GM12891 (cell line): Measurements from ENCODE around the gene SIRT3.

Source experiments
- DNase-seq: peaks from one replicate; pipeline ENCODE4 v3.0.0; 2011; ENCODE audit warnings: low spot score; ENCODE audit not compliant: insufficient read length
- FAIRE-seq: peaks from 2 replicates; lab custom pipeline; 2011; peaks lifted over from hg19 to GRCh38; lab: Jason Lieb, UNC
- PAX5 ChIP-seq: IDR thresholded peaks from 2 replicates; pipeline ENCODE4 v1.6.1; 2011; ENCODE audit warnings: low read length, moderate library complexity, mild to moderate bottlenecking; ENCODE audit not compliant: insufficient read depth, severe bottlenecking
- POLR2A ChIP-seq: IDR thresholded peaks from 2 replicates; pipeline ENCODE4 v1.6.1; 2011; ENCODE audit warnings: low read depth, low read length, control low read depth
- POLR2AphosphoS5 ChIP-seq: IDR thresholded peaks from 2 replicates; pipeline ENCODE4 v1.6.1; 2011; ENCODE audit warnings: low read depth, low read length, control low read depth
- POU2F2 ChIP-seq: IDR thresholded peaks from 2 replicates; pipeline ENCODE4 v1.6.1; 2011; ENCODE audit warnings: low read depth, mild to moderate bottlenecking, control low read depth, low read length, moderate library complexity
- SPI1 ChIP-seq: IDR thresholded peaks from 2 replicates; pipeline ENCODE4 v1.6.1; 2011; ENCODE audit warnings: low read depth, low read length, control low read depth
- TAF1 ChIP-seq: IDR thresholded peaks from 2 replicates; pipeline ENCODE4 v1.6.1; 2011; ENCODE audit warnings: low read depth, low read length, control low read depth

The SIRT3 gene

DNA sequence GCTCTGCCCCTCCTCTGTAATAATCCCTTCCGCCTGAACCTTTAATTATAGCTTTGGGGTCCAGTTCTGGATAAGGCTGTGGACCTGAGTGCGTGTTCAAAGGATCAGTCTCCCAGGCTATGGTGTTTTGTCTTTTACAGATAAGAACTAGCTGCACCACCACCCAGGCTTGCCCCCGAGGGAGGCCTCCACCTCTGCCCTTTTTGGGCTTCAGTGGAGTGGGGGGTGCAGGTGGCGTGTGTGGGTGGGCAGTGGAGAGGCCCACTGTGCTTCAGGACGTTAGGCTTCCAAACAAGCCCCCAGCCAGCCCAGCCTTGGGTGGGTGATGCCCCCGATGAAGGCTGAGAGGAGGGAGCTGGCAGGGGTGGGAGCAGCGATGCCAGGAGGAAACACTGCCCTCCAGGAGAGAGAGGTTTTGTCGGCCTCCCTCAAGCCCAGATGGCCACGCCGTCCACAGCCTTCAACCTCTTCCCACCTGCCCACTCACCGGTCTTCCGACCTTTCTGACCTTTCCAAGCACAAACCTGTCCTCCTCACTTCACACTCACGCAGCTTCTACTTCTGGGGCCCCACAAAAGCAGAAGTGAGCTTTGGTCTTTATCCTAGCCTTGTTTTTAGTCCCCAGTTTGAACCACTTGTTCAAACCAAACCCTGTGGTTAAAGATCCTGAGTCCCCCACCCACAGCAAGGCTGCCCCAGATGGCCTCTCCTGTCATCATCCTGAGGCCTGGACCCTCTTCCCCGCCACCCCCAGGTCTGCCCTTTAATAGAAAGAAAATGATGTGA is 21.0 kb upstream of the SIRT3 start:
- FAIRE-seq, result peak; percentile 88

DNA sequence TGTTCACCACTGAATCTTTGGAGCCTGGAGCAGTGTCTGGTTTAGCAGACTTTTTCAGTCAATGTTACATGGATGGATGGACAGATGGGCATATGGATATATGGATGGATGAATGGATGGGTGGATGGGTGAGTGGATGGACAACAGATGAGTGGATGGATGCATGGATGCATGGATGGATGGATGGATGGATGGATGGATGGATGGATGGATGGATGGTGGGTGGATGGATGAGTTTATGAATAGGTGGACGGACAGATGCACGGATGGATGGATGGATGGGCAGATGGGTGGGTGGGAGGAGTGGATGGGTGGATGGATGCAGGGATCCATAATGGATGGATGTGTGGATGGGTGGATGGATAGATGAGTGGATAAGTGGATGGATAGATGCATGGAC is 19.7 kb upstream of the SIRT3 start:
- TF ChIP-seq PAX5, result no peak
- TF ChIP-seq POLR2AphosphoS5, result no peak
- FAIRE-seq (peak; percentile 31), DNase-seq (no peak)

More for the DNA sequence above, 21.0 kb upstream of the SIRT3 start:
- no peak for DNase-seq
- TF ChIP-seq PAX5, result no peak
- peak; percentile 98 for TF ChIP-seq SPI1

DNA sequence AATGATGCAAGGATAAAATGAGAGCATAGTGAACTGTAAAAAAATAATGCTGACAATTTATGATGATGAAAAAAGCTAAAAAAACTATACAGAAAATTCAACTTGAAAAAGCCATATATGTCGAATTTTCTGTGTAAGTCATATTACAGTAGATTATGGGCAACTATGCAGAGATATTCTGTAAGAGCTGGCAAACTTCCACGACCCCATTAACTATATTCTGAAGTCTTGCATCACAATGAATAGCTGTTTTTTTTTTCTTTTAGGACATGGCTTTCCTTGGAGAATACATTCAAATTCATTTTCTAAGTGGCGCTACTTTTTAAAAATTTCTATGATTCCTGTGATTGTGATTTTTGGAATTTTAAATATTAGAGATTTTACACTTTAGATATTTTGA is 19.0 kb upstream of the SIRT3 start:
- DNase-seq (no peak), FAIRE-seq (no peak)
- no peak for TF ChIP-seq POLR2A
- TF ChIP-seq POLR2AphosphoS5, result no peak
- no peak for TF ChIP-seq PAX5
- no peak for TF ChIP-seq TAF1
- no peak for TF ChIP-seq POU2F2
- TF ChIP-seq SPI1, result no peak

DNA sequence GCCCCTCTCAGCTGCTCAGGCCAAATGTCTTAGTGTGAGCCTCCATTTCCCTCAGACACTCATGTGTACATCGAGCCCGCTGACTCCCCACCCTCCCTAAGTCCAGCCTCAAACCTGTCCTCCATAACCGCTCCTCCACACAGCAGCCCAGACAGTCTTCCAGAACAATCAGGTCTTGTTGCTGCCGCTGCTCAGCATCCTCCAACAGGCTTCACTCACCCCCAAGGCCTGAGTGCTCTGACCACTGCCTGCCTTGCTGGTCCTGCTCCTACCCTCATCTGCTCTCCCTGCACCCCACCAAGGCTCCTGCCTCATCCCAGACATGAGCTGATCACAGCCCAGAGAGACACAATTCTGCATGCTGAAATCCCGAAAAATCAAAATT is 17.7 kb upstream of the SIRT3 start:
- DNase-seq, result no peak
- no peak for TF ChIP-seq POLR2A
- TF ChIP-seq SPI1, result no peak
- no peak for FAIRE-seq

DNA sequence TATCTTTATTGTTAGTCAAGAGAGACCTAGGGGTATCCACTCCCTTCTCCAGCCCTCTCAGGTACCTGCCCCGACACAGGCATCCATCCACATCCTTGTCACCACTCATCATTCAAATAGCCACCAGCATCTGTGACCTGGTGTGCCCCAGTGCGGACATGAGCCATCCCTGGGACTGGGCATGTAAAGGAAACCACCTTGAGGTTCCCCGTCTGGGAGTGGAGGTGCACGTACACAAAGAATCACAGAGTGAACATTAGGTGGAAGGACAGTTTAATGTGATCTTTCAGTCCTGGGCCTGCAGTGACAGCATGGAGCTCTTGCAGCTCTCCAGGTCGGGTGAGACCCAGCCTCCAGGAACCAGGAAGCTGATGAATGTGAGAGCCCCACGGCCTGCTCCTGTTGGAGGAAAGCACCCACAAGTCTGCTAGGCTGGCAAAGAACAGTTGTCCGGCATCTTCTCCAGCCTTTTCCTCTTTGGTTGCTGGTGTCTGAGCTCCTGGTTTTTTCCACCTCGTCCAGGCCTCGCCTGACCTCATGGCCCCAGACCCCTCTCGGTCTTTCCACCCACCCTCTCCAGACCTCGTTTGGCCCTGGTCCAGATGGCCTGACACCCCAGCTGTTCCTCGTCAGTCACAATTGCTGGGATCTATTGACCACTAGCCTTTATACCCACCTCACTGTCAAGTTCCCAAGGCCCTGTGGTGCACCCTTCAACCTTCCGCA is 17.2 kb upstream of the SIRT3 start:
- DNase-seq, result no peak
- no peak for FAIRE-seq
- peak; percentile 22; the same call in 1 of the 2 replicates for TF ChIP-seq POLR2AphosphoS5
- TF ChIP-seq POU2F2, result no peak

DNA sequence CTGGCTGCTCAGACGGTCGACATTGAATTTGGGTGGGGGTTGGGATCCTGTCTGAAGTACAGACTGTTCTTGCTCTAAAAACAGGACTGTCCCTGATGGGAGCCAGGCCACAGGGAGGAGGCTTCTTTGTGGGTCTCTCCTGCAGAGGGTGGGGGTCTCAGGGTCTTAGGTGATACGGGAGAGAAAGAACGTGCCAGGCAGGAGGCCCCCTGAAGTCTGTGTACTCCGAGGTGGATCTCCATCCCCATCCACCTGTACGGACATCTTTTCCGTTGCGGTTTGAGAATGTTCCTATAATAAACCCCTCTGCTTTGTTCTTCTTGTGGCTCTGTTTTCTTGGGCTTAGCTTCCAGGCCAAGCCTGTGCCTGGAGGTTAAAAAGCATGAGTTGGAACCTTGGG is 16.5 kb upstream of the SIRT3 start:
- no peak for DNase-seq
- TF ChIP-seq POLR2AphosphoS5, result no peak
- no peak for TF ChIP-seq TAF1
- TF ChIP-seq SPI1, result no peak
- TF ChIP-seq POU2F2, result no peak
- FAIRE-seq, result no peak

DNA sequence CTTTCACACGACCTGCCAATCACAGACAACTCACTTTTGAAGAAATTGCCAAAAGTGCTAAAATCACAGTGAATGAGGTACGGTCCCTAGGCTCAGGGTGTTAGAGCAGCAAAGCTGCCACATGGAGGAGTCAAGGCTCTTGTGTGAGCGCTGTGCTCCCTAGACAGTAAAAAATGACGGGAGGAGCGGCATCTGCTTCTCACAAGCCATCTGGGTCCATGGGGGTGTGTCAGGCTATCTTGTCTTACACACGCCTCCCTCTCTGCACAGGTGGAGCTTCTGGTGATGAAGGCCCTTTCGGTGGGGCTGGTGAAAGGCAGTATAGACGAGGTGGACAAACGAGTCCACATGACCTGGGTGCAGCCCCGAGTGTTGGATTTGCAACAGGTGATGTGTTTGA is 15.4 kb upstream of the SIRT3 start:
- no peak for FAIRE-seq
- TF ChIP-seq POU2F2, result no peak
- TF ChIP-seq POLR2A, result no peak
- TF ChIP-seq TAF1, result no peak
- TF ChIP-seq POLR2AphosphoS5, result no peak
- TF ChIP-seq PAX5, result no peak
- TF ChIP-seq SPI1, result no peak
- no peak for DNase-seq

DNA sequence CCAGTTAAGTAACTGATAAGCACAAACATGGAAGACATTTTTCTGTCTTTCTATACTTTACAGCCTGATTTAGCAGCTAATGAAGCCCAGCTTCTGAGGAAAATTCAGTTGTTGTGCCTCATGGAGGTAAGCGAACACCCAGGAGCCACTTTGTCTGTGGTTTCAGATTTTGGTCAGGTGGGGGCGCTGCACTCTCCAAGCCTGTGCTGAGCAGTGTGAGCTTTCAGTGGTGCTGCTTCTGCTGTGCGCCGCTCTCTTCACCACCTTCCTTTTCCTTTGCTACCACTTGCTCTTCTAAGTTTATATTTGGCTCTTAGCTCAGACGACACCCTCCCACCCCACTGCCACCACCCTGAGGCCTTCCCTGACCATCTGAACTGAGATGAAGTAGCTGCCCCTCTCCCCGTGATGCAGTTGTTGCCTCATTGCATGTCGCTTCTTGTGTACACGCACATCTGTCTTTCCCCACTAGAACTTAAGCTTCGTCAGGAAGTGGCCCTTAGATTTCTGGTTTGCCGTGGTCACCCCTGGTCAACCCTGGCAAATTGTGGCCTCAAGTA is 14.7 kb upstream of the SIRT3 start:
- peak; percentile 91 for FAIRE-seq

DNA sequence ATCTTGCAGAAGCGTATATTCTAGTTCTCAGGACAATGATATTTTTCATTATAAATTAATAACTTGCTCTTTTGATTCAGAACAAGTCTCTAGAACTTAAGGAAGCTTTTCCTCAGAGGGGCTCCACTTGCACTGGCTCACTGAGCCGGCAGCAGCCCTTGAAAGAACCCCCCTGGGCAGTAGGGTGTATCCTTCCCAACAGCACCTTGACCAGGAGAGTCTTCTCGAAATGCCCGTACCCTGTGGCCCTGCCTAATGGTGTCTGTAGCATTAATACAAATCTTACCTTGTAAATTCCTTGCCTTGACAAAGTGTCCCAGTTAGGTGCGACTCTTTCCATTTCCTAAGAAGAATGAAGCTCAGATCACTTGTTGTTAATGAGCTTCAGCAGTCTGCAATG is 14.1 kb upstream of the SIRT3 start:
- DNase-seq (no peak), FAIRE-seq (no peak)
- TF ChIP-seq POLR2A (no peak), TAF1 (no peak)

More for the DNA sequence above, 14.7 kb upstream of the SIRT3 start:
- no peak for DNase-seq
- TF ChIP-seq POU2F2, result no peak
- no peak for TF ChIP-seq PAX5
- no peak for TF ChIP-seq SPI1
- TF ChIP-seq TAF1, result no peak
- TF ChIP-seq POLR2A, result no peak
- TF ChIP-seq POLR2AphosphoS5, result no peak

DNA sequence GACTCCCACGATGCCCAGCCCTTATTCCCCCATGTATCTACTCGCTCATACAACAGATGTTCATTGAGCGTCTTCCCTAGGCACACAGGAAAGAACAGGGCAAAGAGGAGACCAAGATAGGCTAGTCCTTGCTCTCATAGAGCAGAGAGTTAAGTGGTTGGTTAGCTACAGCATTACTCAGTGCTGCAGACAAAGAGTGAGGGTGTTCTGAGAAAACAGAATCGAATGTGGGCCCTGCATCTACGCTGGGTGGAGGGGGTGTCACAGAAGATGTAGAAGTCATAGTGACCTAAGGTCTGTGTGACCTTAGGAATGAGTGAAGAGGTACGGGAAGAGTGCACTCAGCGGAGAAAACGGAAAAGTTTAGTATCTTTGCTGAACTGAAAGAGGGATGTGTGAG is 12.9 kb upstream of the SIRT3 start:
- TF ChIP-seq SPI1 (no peak), POLR2A (no peak), POLR2AphosphoS5 (no peak), PAX5 (no peak), POU2F2 (no peak), TAF1 (no peak)
- FAIRE-seq (no peak), DNase-seq (no peak)
